ENCODE data around the gene TSPAN9.
A peak's percentile ranks its signal among the peaks of the same experiment; 100 is the strongest.

TSPAN9 gene

GRCh38 chr12:3251067-3251466 lies 173.9 kb downstream of the TSPAN9 start:
- DNase-seq, result no peak
- intact Hi-C loops (cut with DNase I), result no loop called here

GRCh38 chr12:3251691-3252090 lies 174.5 kb downstream of the TSPAN9 start:
- intact Hi-C loops (cut with DNase I), result no loop called here

DNA sequence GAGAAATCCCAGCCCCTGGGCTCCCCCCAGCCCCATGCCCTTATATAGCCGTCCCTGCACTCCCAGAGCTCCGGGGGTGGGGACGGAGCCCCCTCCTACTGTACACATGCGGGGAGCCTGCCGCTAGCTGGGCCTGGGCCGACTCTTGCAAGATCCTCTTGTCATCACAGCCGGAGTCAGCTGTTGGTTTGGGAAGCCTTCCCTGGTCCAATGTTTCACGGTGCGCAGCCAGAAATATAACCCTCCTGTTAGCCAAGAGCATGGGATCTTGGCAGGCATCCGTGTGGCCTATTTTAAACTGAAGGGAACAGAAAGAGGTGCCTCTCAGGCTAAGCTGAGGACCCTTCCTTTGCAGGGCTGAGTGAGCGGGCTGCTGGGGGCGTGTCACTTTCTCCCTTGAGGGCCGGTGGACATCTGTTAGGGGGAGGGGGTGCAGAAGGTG lies 175.3 kb downstream of the TSPAN9 start:
- intact Hi-C loops (cut with DNase I), result no loop called here
- peak; percentile 31 to 95 (median 78) for DNase-seq

More at GRCh38 chr12:3251691-3252090, 174.5 kb downstream of the TSPAN9 start:
- no peak for DNase-seq

DNA sequence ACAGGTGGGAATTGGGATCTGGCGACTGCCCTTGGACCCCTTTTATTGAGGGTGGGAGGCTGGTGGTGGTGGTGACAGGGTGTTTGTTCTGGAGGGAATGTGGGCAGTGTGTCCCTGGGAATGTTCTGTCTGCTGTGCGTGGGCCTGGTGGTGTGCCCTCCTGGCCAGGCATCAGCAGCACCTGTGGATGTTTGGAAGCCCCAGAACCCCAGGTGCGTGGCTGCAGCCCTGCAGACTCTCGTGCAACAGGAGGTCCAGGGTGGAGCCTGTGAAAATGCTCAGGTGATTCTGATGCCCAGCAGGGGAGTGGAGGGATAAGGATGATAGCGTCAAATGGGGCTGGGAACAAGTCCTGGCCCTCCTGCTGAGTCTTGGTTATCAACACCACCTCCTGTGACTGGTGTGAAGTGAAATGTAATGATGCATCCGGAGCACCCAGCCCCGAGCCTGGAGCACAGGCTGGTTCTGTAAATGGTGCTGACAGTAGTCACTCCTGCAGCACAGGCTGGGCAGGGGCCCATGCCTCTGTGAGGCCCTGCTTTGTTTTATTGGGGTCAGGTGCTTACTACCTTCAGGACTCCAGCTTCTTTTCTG lies 176.6 kb downstream of the TSPAN9 start:
- intact Hi-C loops (cut with DNase I), result no loop called here
- no peak for DNase-seq

GRCh38 chr12:3255057-3255456 lies 177.9 kb downstream of the TSPAN9 start:
- DNase-seq, result no peak
- intact Hi-C loops (cut with DNase I), result no loop called here

- DNase-seq, result no peak
- intact Hi-C loops (cut with DNase I), result no loop called here
Observed at GRCh38 chr12:3256103-3256631, 179.0 kb downstream of the TSPAN9 start.

- intact Hi-C loops (cut with DNase I), result no loop called here
- no peak for DNase-seq
Observed at GRCh38 chr12:3257411-3257810, 180.2 kb downstream of the TSPAN9 start.

DNA sequence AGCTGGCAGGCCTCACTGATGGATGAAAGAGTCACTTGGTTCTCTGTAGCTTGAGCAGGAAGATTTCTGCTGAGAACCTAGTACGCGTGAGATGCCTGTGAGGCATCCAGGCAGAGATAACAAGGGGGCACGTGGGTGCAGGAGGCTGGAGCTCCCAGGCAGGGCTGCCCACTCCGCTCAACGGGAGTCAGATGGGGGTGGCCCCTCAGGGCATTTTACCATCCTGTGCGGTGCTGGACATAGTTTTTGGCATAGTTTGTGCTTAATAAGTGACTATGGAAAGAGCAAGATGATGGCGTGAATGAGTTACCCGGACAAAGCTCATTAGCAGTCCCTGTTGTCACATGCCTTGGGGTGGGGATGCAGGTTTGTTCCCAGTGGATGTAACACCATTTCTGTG lies 182.8 kb downstream of the TSPAN9 start:
- DNase-seq, result no peak
- intact Hi-C loops (cut with DNase I), result no loop called here

- intact Hi-C loops (cut with DNase I), result no loop called here
- peak in 1 of 10 donors; percentile 49 for DNase-seq
Observed at GRCh38 chr12:3261782-3262359, 184.7 kb downstream of the TSPAN9 start.

- no peak for DNase-seq
- intact Hi-C loops (cut with DNase I), result no loop called here
Observed at GRCh38 chr12:3262470-3262869, 185.3 kb downstream of the TSPAN9 start.

- intact Hi-C loops (cut with DNase I), result no loop called here
- DNase-seq, result no peak
Observed at GRCh38 chr12:3263282-3263681, 186.1 kb downstream of the TSPAN9 start.

DNA sequence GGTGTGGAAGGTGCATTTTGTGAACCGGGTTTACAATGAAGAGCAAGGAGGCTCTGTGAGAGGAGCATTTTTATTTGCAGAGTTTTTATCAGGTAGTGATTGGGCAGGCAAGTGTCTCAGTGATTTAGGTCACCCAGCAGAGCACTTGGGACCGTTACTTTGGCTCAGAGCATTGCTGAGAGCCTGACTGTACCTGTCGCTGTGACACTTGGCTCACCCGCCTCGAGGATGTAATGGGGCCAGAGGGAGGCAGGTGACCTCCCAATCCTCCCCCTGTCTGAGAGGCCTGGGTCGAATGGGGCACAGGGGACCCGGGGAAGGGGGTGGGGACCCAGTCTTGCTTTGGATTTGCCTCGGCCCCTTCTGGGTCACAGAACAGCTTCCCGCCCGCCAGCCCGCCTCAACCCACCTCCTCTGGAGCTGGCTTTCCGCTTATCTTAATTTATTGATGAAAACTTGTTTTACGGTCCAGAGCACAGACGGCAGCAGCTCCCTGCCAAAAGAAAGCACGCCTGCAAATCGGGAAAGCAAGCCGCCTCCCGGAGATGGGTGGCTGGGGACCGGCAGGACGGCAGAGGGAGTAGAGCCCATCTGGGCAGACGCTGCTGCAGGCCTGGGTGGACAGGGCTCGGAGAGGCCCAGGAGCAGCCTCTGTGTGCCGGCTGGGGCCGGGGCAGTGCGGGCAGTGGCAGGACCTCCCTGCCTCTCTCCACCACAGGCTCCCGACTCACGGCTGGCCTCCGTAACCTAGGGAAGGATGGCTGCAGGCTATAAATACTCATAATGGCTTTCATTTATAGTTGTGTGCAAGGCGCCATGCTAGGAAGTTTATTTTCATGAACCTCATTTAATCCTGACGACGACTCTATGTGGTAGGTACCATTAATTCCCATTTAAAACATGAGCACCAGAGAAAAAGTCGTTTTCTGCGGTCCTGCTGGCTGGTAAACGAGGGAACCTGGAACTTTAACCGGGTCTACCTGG lies 187.1 kb downstream of the TSPAN9 start:
- intact Hi-C loops (cut with DNase I), result no loop called here

GRCh38 chr12:3265406-3265805 lies 188.2 kb downstream of the TSPAN9 start:
- intact Hi-C loops (cut with DNase I), result no loop called here
- DNase-seq, result no peak

More for the DNA sequence above, 187.1 kb downstream of the TSPAN9 start:
- no peak for DNase-seq

DNA sequence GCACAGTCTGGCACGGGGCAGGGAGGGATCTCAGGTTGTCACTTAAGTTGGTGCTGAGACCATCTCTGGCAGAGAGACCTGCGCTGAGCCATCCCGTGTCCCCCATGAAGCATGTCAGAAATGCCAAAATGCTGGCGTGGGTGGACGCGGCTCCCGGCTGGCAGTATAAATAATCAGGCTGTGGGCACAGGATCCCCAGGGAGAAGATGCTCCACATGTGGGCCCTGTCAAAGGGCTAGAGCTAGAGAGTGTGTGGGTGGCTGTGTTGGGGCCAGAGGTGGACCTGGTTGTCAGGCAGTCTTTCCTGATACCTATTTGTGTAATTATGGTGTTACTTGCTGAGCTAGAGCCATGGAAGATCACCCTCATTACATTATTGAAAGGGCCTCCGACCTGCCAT lies 189.5 kb downstream of the TSPAN9 start:
- intact Hi-C loops (cut with DNase I), result no loop called here
- DNase-seq, result no peak

GRCh38 chr12:3267690-3268089 lies 190.5 kb downstream of the TSPAN9 start:
- DNase-seq, result no peak
- intact Hi-C loops (cut with DNase I), result no loop called here

GRCh38 chr12:3269594-3269993 lies 192.4 kb downstream of the TSPAN9 start:
- intact Hi-C loops (cut with DNase I), result no loop called here
- no peak for DNase-seq

- DNase-seq, result no peak
- intact Hi-C loops (cut with DNase I), result no loop called here
Observed at GRCh38 chr12:3271146-3271545, 194.0 kb downstream of the TSPAN9 start.

DNA sequence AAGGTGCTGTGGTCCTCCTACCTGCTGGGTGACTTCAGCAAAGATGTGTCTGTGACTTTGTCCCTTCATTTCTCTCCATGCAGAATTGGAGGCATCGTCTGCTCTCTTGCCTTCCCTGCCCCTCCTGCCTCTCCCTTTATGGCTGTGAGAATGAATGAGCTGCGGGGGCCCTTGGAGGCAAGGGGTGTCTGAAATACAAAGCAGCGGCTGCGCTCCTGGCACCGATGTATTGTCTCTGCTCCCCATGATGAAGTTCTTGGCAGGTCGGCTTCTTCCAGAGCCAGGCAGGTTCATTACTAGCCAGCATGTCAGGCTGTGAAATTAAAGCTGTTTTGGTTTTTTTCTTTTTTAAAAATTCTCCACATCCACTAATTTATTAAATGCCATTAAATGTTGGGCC lies 194.5 kb downstream of the TSPAN9 start:
- intact Hi-C loops (cut with DNase I), result no loop called here
- no peak for DNase-seq

GRCh38 chr12:3272958-3273357 lies 195.8 kb downstream of the TSPAN9 start:
- no peak for DNase-seq
- intact Hi-C loops (cut with DNase I), result no loop called here

- intact Hi-C loops (cut with DNase I), result no loop called here
- no peak for DNase-seq
Observed at GRCh38 chr12:3273409-3273853, 196.3 kb downstream of the TSPAN9 start.

DNA sequence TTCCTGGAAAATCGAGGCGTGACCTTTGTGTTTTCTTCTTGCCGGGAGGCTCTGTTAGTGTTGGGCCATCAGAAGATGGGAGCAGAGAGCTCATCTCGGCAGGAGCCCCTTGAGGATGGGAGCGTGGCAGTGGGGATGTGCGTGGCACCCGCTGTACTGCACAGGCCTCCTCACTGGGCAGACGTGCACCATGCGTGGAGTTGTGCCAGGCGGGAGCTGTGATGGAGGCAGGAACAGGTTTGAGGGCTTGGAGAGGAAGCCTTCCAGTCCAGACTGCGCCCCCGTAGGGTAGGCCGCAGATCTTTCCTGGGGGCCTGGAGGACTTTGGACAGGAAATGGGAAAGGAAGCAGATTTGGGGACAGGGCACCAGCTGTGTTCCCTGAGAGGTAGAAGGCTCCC lies 197.5 kb downstream of the TSPAN9 start:
- intact Hi-C loops (cut with DNase I), result loop anchor here (1.0 kb wide), 2 partner anchors 139 to 201 kb away; no protein-coding TSS in a partner anchor
- no peak for DNase-seq
